Right kidney (tissue), 9 donors: ENCODE results near the gene RAD51C.
A peak's percentile ranks its signal among the peaks of the same experiment; 100 is the strongest.
"Not testable (repeated sequence)": the region's sequence is repeated elsewhere in the genome, so short reads cannot be mapped to it uniquely, and the experiment has no call there.

ENCODE experiments used
- DNase-seq: peaks from one replicate; pipeline ENCODE4 v3.0.0-alpha.2; 2016
- long read RNA-seq, 8 donors: transcript quantifications; one replicate each; lab custom pipeline, GENCODE V29; 2026

RAD51C gene
- long read RNA-seq, donor 1, transcript RAD51C-203 (2 exons, 567 nt): major isoform, 8 of 16 reads
- long read RNA-seq, donor 1, partial matches to known transcripts: 0 of 16 reads
- long read RNA-seq, donor 1, other reads (novel, unspliced or antisense): 0 of 16 reads
- long read RNA-seq, donor 2, transcript RAD51C-203 (2 exons, 567 nt): major isoform, 7 of 13 reads
- long read RNA-seq, donor 2, partial matches to known transcripts: 0 of 13 reads
- long read RNA-seq, donor 2, other reads (novel, unspliced or antisense): 0 of 13 reads
- long read RNA-seq, donor 3, partial matches to known transcripts: 0 of 4 reads
- long read RNA-seq, donor 3, other reads (novel, unspliced or antisense): 0 of 4 reads
- long read RNA-seq, donor 4, transcript RAD51C-203 (2 exons, 567 nt): major isoform, 5 of 9 reads
- long read RNA-seq, donor 4, partial matches to known transcripts: 0 of 9 reads
- long read RNA-seq, donor 4, other reads (novel, unspliced or antisense): 0 of 9 reads
- long read RNA-seq, donor 5, transcript RAD51C-201 (9 exons, 2,591 nt): minor isoform, 6 of 19 reads
- long read RNA-seq, donor 5, transcript RAD51C-203 (2 exons, 567 nt): major isoform, 7 of 19 reads
- long read RNA-seq, donor 5, partial matches to known transcripts: 0 of 19 reads
- long read RNA-seq, donor 5, other reads (novel, unspliced or antisense): 0 of 19 reads
- long read RNA-seq, donor 6, transcript RAD51C-203 (2 exons, 567 nt): major isoform, 8 of 12 reads
- long read RNA-seq, donor 6, partial matches to known transcripts: 0 of 12 reads
- long read RNA-seq, donor 6, other reads (novel, unspliced or antisense): 0 of 12 reads
- long read RNA-seq, donor 7: 0 reads
- long read RNA-seq, donor 8, transcript RAD51C-203 (2 exons, 567 nt): major isoform, 6 of 10 reads
- long read RNA-seq, donor 8, partial matches to known transcripts: 0 of 10 reads
- long read RNA-seq, donor 8, other reads (novel, unspliced or antisense): 0 of 10 reads

- peak; percentile 86 for DNase-seq
These were observed at the start of gene RAD51C for GRCh38 chr17:58692239-58693055. Gene RAD51C (plus strand): TSS chr17:58692602. CDS start chr17:58692644, 42 bp downstream.

GRCh38 chr17:58643147-58643546, 49.3 kb upstream of the RAD51C start:
- no peak for DNase-seq

- DNase-seq: no peak
These were observed 44.2 kb upstream of the RAD51C start for GRCh38 chr17:58648236-58648635.

- not testable (repeated sequence) for DNase-seq
These were observed 34.2 kb upstream of the RAD51C start for GRCh38 chr17:58657962-58658803.

GRCh38 chr17:58658804-58659713, 33.3 kb upstream of the RAD51C start:
- DNase-seq: peak; percentile 88

GRCh38 chr17:58659714-58660084, 32.7 kb upstream of the RAD51C start:
- not testable (repeated sequence) for DNase-seq

GRCh38 chr17:58660621-58661020, 31.8 kb upstream of the RAD51C start:
- DNase-seq: no peak

GRCh38 chr17:58661499-58661898, 30.9 kb upstream of the RAD51C start:
- no peak for DNase-seq

- no peak for DNase-seq
These were observed 28.1 kb upstream of the RAD51C start for GRCh38 chr17:58664302-58664701.

GRCh38 chr17:58665946-58666857, 26.2 kb upstream of the RAD51C start:
- DNase-seq: no peak

- DNase-seq: no peak
These were observed 25.5 kb upstream of the RAD51C start for GRCh38 chr17:58666858-58667267.

- no peak for DNase-seq
These were observed 24.3 kb upstream of the RAD51C start for GRCh38 chr17:58667934-58668597.

GRCh38 chr17:58668598-58668935, 23.8 kb upstream of the RAD51C start:
- no peak for DNase-seq

GRCh38 chr17:58669853-58670252, 22.5 kb upstream of the RAD51C start:
- DNase-seq: no peak

- DNase-seq: no peak
These were observed 20.4 kb upstream of the RAD51C start for GRCh38 chr17:58671969-58672368.

GRCh38 chr17:58677194-58677880, 15.1 kb upstream of the RAD51C start:
- DNase-seq: no peak

- DNase-seq: not testable (repeated sequence)
These were observed 14.1 kb upstream of the RAD51C start for GRCh38 chr17:58678287-58678686.
